HK-2 (cell line): ENCODE results near the gene RASEF.

Experiments used
- DNase-seq: peaks from one replicate; pipeline ENCODE4 v3.0.0-alpha.2; 2018; ENCODE audit not compliant: unreplicated experiment

Gene RASEF

DNA sequence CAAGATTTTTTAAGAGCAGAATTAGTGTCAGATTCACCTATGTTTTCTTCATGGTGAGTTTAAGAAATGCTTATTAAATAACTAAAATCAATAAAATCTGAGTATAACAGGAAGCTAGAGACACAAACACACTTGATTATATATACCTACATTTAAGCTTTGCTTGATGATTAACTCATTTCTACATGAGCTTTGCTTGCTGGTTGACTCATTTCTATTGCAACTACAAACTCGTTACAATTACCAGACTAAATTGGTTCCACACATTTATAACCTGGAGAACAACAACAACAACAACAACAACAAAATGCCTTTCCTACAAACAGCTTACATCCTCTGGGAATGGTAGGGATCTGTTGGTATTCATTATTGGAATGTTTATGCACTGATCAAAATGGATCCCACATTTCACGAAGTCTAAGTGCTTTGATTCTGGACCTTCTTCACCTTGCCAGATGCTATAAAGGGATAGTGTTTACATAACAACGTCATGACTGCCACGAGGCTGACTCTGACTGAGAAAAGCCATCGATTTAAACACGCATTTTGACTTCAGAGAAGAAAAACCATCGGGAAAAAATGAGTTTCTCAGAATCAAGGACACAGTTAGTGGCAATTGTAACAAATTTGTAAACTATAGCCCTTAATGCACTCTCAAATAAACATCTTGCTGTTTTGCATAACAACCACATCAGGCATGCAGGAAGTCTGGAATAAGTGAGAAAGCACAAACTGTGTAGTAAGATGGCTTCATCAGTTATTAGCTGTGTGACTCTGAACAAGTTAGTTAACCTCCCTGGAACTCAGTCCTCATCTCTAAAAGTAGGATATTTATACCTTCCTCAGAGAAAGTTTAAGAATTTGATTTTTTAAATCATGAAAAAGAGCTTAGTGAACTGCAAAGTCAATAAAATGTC is 49.8 kb downstream of the RASEF start:
- no peak for DNase-seq

GRCh38 chr9:83012168-83012921 is 50.6 kb downstream of the RASEF start:
- DNase-seq, result no peak

GRCh38 chr9:83011611-83012010 is 51.3 kb downstream of the RASEF start:
- DNase-seq, result no peak

DNA sequence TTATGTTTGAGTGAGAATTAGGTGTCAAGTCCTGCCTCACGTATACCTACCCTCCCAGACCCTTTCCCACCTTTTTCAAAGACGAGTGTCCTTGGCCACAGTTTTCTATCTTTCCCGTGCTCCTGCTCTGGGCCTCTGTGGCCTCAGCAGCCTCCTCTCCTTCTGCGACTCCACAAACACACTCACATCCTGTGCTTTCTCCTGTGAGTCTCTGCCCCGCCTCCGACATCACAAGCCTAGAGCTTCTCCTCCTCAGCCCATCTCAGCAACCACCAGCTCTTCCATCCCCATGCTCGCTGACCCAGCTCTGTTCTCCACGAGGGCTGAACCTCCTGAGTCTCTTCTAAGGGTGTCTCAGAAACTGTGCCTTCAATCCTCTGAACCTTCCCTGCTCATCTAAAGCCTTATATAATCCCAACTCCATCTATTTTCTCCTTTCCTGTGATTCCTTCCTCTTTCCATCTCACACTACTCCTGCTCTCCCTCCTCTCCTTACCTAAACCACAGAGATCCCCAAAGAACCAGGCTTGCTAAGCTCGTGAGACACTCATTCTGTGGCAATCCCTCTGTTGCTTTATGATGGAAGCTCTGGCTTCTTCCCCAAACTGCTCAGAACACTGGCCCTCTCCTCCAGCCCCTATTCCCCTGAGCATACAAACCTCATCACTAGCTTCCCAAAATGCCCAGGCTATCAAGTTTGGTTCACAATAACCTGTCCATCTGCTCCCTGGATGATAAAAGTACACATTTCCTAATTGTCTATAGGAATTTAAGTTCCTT is 55.2 kb downstream of the RASEF start:
- DNase-seq, result no peak

GRCh38 chr9:83006378-83006777 is 56.6 kb downstream of the RASEF start:
- DNase-seq, result no peak

- no peak for DNase-seq
Observed at GRCh38 chr9:83005963-83006362, 57.0 kb downstream of the RASEF start.

GRCh38 chr9:83005361-83005760 is 57.6 kb downstream of the RASEF start:
- no peak for DNase-seq

GRCh38 chr9:83002329-83002728 is 60.6 kb downstream of the RASEF start:
- DNase-seq, result no peak

- no peak for DNase-seq
Observed at GRCh38 chr9:83000765-83001164, 62.2 kb downstream of the RASEF start.

DNA sequence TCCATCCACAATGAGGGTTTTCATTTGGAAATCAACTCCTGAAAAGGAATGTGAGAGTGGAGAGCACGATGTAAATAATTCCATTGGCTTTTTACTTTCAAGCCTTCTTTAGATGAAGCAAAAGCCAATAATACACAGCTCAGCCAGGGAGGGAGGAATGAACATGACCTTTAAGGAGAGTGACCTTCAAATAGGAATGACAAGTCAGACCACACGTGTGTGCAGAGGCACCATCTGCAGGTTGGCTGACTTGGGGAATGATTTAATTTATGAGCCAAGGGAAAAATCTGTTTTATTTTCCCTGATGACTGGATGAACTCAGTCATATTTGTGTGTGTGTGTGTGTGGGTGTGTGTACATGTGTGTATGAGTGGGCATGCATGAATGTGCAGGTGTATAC is 64.5 kb downstream of the RASEF start:
- no peak for DNase-seq

GRCh38 chr9:82997476-82998140 is 65.3 kb downstream of the RASEF start:
- no peak for DNase-seq

- DNase-seq, result no peak
Observed at GRCh38 chr9:82996941-82997340, 66.0 kb downstream of the RASEF start.

- DNase-seq, result no peak
Observed at GRCh38 chr9:82993856-82994605, 68.9 kb downstream of the RASEF start.

DNA sequence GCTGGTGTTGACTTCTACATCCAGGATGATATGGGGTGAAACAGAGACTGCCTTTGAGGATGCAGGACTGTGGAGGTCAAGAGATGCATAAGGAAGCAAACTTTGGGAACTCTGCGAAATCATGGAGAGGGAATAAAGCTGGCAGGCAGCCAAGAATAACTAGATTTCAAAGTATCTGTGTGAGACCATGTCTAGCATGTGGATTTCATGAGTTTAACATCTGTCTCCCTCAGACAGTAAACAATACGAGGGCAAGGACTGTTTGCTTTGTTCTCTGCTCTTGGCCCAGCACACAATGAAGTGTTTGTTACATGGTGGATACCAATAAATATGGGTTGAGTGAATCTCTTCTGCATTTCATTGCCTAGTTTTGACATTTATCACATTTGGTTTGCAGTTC is 71.3 kb downstream of the RASEF start:
- no peak for DNase-seq

GRCh38 chr9:82989929-82990328 is 73.0 kb downstream of the RASEF start:
- no peak for DNase-seq

DNA sequence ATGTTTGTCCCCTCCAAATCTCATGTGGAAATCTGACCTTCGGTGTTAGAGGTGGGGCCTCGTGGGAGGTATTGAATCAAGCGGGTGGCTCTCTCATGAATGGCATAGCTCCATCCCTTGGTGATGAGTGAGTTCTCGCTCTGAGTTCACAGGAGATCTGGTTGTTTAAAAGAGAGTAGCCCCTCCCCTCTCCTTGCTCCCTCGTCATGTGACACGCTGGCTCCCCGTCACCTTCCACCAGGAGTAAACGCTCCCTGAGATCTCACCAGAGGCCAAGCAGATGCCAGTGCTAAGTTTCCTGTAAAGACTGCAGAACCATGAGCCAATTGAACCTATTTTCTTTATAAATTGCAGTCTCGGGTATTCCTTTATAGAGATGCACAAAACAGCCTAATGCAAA is 74.5 kb downstream of the RASEF start:
- DNase-seq, result no peak

DNA sequence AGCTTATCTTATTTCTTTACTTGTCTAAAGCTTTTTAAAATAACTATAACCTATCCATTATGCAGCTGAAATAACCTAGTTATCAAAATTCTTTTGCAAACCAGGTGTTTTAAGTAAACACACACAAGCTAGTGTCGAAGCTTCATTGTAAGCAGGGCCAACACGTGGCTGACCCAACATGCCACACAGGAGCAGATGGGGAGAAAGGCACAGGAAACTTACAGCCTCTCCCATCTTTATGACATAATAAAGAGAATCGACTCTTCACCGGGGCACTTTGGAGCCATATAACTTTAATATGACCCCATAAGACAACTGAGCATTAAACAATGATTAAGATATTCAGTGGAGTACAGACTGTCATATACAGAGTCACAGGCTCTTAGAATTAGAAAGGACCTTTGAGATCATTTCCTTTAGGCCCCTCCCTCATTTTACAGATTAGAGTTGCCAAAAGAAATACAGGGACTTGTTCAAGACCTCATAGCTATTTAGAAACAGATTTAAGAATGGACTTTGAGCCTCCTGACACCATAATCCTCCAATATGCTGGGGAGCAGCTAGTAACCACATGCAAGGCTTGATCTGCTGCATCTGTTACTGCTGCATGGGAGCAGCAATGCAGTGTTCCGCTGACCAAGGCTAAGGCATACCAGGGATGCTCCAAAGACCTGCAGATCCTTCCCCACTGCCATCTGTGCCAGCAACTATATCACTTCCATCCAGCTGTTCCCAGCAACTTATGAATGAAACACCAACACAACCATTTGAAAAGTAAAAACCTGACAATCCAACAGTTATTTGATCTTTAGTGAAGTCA is 75.4 kb downstream of the RASEF start:
- DNase-seq, result no peak

GRCh38 chr9:82981552-82981951 is 81.4 kb downstream of the RASEF start:
- DNase-seq, result no peak

GRCh38 chr9:82975176-82975575 is 87.8 kb downstream of the RASEF start:
- no peak for DNase-seq

- no peak for DNase-seq
Observed at GRCh38 chr9:82972446-82972845, 90.5 kb downstream of the RASEF start.
